Stimulated activated CD4-positive, alpha-beta T cell treated with anti-CD3 and anti-CD28 coated beads, Interleukin-4, amount 100 ng/mL, for 4 hours (primary cell): Measurements from ENCODE around the gene CCNK.

ENCODE experiments used
- DNase-seq, 2 experiments: peaks; one replicate each; pipeline ENCODE4 v3.0.0-alpha.2; 2020

CCNK gene

DNA sequence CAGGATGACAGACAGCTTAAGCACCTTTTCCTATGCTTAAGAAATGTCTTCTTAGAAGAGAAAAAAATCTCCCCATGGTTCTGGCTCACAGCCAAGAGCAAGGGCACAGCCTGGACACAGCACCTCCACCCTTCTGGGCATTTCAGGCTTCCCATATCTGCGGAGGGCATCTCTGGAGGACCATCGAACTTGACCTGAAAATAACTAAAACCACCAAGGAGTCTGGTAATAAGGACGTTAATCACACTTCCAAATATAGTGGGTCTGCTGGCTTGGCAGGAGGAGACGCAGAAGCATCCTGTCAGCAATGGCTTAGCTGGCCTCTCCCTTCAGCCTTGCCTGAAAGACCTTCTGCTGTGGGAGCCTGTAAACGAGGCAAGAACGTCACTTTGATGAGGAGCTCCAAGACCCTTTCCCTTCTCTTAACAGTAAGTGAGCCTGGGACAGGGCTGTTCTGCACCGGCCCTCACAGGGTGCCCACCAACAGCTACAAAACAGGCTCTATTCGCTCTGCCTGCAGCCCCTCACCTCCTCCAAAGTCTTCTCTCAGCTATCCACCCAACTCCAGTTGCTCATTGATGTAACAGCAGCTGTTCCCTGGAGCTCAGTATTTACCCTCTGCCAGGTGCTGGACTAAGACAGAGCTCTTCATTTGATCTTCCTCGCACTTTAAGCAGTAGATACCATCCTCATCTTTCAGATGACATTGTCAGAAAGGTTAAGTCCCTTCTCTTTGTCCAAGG is 13.7 kb upstream of the CCNK start:
- no peak for DNase-seq

GRCh38 chr14:99468081-99468480 is 13.1 kb upstream of the CCNK start:
- no peak for DNase-seq

- DNase-seq = no peak
Observed at GRCh38 chr14:99468836-99469592, 12.2 kb upstream of the CCNK start.

DNA sequence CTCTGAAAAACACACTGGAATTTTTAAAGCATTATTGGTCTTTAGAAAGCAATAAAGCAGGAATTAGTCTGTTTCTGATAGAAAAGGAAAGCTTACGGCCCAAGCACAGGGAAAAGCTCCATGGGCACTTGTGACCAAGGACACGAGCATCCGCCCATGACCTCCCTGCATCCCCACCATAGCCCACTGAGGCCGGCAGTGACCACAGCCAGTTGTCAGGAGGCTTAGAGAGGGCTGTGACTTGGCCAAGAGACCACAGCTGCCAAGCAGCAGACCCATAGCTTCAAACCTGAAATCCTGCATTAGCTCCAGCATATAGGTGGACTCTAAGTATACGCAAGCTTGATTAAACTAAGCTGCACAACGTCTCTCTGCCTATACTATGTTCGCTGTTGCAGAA is 9.5 kb upstream of the CCNK start:
- DNase-seq = no peak

DNA sequence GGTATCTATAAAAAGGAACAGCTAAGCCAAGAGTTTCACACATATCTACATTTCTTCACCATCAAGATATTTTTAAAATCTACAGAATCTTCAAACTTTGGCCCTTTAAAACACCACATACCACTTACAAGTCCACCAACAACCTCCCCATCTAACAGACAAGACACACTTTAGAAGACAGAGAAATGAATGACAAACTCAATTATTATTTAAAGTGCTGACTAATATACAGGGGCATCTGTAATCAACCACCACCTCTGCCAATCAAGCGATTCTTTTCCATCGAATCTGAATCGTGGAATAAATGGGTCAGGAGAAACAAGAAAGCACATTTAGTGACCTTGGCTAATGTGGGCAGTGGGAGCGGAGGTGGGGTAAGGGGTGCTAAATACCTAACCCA is 8.3 kb upstream of the CCNK start:
- no peak for DNase-seq

- no peak for DNase-seq
Observed at GRCh38 chr14:99473458-99473857, 7.8 kb upstream of the CCNK start.

DNA sequence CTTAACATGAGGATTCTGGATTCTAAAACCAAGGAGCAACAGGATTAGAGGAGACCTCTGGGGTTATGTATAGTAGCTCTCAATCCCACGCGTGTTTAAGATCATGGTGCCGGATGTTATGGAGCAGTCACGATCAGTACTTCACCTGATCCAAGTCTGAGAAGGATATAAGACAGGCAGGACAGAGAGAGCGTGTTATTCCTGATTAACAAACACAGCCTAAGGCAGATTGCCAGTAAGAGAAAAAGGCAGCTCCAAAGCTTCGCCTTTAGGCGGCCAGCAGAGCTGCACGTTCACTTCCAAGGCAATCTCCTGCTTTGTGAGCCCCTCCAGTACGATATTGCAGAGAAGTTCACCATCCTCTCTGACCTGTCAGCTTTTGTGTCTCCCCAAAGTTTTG is 6.0 kb upstream of the CCNK start:
- DNase-seq = no peak

DNA sequence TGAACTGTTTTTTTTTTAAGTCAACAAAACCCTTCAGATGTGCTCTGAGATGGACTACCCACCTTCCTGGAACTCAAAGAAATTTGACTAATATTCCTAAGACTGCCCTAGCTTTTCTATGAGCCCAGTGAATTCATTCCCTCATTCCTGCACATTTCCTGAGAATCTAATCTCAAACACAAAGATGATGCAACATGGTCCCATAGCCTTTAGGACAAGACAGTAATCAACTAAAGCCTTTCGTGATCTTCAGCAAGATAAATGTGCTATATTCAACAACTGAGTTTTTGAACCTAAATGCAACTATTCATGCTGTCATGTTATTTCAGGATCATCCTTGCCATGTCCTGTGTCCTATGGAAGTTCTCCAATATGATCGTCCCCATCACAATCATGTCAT is 5.5 kb upstream of the CCNK start:
- no peak for DNase-seq

DNA sequence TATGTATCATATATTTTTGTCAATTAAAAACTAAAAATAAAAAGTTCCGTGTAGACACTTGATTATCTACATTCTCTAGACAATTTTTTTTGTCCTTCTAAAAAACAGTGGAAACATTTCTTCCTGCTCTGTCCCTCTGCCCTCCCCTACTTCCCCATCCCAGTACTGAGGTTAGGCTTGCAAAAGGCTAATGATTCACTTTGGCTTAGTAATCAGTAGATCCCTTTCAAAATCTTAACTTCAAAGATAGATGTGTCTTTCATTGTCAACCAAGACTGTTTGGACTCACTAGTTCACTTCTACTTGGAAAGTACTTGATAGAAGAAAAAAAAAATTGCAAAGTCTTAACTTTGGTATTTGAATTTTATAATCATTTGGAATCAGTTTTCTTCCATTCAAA is 4.3 kb upstream of the CCNK start:
- DNase-seq = no peak

- no peak for DNase-seq
Observed at GRCh38 chr14:99478128-99478527, 3.1 kb upstream of the CCNK start.

- DNase-seq = no peak
Observed at GRCh38 chr14:99479160-99479905, 1.9 kb upstream of the CCNK start.

DNA sequence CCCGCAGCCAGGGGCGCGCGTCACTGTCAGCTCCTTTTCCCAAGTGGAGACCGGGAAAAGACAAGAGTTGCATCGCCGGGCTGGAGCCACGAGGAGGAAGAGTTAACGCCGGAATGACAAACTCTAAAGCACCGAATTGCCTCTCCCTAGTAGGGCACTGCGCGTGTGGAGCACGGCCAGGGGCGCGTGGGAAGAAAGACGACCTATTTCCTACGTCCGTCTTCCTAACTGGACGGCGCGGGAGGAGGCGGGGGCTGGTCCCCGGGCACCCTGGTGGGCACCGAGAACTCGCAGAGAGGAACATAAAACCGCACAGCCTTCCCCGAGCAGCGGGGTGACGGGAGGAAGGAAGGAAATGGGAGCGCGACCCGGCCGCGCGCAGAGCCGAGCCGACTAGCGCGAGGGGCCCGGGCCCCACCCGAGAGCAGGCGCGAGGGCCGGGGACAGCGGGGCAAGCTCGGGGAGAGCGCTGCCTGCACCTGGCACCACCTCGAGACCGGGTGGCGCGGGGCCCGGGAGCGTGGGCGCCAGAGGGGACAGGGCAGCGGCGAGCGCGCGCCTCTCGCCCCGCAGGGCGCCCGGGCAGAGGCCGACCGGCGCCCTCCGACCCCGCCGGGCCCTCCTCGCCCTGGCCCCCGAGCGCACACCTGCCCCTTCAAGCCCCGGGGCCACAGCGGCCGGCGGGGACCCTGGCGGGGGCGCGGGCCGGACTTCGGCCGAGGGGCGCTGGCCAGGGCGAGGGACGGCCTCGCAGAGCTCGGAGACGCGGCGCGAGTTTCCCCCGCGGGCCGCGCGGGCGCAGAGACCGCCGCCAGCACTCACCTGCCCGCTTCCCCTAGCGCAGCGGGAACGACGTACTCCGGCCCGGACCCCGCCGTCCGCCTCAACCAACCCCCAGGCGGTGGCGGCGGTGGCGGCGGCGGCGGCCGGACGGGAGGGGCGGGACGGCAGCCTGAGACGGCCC is 1.0 kb upstream of the CCNK start, which contains the start of gene SETD3:
Gene SETD3 (minus strand): TSS at position 954 of the 964 bp plus-strand sequence. CDS start 15,054 bp downstream, outside the sequence.
- peak; percentile 20 to 28 for DNase-seq

DNA sequence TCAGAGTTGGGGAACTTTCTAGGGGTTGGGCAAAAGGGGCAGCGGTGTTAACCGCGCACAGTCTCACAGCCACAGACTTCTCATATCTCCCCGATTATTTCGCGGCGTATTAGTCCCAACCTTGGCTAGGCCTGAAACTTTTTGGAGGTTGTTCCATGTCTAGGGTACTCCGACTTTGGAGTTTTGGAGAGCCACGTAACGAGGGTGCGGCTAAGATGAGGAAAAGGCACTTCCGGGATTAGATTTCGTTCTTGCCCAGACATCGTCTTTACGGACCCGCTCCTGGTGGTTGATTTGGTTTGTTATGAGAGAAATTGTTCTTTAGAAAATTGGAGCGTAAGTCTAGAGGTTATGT is 513 bp downstream of the CCNK start:
- no peak for DNase-seq

GRCh38 chr14:99484106-99484505 is 2.9 kb downstream of the CCNK start:
- no peak for DNase-seq

DNA sequence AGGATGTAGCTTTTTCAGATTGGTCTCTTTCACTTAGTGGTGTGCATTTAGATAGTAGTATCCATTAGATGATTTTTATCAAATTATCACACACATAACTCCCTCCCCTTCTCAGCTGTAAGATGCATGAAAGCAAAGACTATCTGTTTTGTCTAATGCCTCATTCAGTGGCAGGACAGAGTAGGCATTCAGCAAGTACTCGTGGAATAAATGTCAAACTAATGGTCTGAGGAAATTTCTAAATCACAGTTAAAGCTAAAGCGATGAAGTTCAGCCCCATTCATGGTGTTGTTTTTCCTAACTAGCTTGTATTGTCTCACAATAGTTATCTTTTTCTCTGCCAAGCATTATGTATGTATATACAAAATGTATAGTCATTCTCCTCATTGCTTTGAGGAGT is 16.1 kb downstream of the CCNK start:
- DNase-seq = no peak

GRCh38 chr14:99497894-99498293 is 16.7 kb downstream of the CCNK start:
- no peak for DNase-seq

DNA sequence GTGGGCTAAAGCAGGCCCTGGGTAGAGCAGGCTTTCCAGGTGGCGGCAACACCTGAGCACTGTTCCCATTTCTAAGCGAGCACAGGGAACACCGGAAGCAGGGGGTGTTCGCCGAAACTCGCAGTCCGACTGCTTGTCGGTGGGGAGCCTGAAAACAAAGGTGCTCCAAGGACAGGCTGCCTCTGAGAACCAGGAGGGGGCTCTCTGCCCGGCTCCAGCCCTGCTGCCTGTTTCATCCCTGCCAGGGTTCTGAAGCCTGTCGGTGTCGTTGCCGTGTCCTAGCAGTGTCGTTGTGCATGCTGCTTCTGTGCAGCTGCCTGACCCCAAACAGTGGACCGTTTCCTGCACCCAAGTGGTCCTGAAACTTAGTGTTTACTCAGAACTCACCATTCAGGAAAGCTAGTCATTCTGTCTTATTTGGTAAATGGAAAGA is 21.8 kb downstream of the CCNK start:
- no peak for DNase-seq

DNA sequence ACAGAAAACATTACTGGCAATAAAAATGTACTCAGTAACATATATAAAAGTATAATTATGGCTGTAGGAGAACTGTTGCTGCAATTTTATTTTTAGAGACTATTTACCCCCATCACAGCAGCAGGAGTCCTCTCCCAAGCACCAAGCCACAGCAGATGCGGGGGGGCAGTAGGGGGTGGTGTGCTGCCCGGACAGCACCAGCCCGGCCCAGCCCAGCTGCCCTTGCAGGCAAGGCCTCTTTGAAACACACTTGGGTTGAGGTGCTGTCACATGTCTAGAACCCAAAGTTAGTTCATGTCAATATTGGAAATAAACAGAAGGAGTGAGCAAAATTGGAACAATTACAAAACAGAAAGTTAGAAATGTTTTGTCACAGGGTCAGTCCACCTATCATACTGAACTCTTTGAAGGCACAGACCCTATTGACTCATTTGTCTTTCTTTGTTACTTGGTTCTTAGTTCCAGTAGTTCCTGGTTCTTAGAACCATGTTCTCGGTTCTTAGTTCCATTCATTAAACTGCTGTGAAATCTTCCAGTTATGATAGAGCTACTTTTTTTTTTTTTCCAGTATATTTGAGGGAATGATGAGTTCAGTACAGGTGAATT is 22.7 kb downstream of the CCNK start:
- DNase-seq = no peak

GRCh38 chr14:99505089-99505488 is 23.9 kb downstream of the CCNK start:
- DNase-seq = no peak

- DNase-seq = no peak
Observed at GRCh38 chr14:99506276-99506675, 25.1 kb downstream of the CCNK start.

DNA sequence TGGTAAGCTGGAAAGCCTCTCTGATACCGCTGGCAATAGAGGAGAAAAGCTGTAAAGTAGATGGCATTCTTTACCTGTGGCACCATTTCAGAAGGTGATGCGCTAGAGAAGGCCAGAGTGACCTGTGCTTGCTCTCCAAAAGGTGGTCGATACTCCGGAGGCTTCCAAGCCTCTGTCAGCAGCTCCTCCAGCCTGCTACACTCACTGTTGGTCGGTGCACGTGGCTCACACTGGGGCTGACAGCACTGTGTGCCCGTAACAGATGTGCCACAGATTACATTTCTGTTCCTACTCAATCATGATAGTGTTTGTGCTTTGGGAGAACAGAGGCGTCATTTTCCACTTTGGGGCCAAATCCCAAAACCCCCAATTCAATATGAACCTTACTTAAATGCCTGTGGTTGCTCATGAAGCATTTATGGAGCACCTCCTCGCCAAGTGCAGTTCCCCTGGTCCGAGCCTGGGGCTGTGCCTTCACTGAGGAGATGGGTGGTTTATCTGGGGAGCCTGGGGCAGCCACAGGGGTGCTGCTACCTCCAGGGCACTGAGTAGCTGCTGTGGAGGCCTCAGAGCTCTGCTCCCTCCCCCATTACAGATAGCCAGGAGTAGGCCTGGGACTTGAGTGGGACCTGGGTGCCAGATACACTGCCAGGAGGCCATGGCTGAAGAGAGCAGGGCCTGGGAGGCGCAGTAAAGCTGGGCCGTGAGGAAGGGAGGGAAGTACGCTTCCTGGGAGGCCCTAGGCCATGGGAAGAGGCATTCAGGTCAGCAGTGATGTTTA is 26.8 kb downstream of the CCNK start:
- no peak for DNase-seq
